Cardiac fibroblast (primary cell): ENCODE measurements around the gene HOXD8.

Experiments
- DNase-seq, 2 donors: peaks; one replicate each; pipeline versions ENCODE4 v3.0.0 to v3.0.0-alpha.2; 2010; ENCODE audit warnings: low read depth in 2 of 2
- H3K4me3 ChIP-seq, 2 donors: replicated peaks in 1 of 2; 1 replicate in 1 of 2; 2 replicates in 1 of 2; pipeline ENCODE4 v1.5.1; 2011; ENCODE audit warnings: low read depth in 2 of 2, low read length in 2 of 2, mild to moderate bottlenecking in 2 of 2, moderate library complexity in 1 of 2
- TF ChIP-seq, protein P1 (sequence below): IDR thresholded peaks from one replicate; pipeline ENCODE4 v1.5.1; 2011; ENCODE audit warnings: low read depth, mild to moderate bottlenecking, low read length, inconsistent platforms

HOXD8 gene

DNA sequence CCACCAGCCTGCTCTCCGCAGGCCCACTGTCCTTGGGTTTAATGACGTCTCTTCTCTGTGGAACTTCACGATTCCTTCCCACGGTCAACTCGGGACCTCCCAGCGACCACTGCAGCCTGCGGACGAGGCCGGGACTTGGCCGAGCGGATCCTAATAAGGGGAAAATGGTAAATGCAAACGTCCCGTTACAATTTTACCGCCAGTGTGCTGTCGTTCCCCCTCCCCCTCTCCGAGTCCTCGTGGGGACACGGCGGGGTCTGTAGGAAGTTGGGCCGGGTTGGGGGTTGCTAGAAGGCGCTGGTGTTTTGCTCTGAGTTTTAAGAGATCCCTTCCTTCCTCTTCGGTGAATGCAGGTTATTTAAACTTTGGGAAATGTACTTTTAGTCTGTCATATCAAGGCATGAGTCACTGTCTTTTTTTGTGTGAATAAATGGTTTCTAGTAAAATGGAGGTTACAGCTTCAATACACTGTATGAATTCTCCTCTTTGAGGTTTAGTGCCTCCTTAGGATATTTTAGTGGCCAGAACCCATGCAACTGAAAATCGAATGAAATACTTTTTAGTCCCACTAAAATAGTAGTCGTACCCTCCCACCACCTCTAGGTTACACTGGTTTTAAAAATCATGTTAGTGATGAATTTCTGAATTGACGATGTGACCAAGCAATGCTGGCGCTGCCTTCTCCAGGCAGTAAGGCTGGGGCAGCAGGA lies 20.2 kb upstream of the HOXD8 start:
- TF ChIP-seq, protein P1, sequence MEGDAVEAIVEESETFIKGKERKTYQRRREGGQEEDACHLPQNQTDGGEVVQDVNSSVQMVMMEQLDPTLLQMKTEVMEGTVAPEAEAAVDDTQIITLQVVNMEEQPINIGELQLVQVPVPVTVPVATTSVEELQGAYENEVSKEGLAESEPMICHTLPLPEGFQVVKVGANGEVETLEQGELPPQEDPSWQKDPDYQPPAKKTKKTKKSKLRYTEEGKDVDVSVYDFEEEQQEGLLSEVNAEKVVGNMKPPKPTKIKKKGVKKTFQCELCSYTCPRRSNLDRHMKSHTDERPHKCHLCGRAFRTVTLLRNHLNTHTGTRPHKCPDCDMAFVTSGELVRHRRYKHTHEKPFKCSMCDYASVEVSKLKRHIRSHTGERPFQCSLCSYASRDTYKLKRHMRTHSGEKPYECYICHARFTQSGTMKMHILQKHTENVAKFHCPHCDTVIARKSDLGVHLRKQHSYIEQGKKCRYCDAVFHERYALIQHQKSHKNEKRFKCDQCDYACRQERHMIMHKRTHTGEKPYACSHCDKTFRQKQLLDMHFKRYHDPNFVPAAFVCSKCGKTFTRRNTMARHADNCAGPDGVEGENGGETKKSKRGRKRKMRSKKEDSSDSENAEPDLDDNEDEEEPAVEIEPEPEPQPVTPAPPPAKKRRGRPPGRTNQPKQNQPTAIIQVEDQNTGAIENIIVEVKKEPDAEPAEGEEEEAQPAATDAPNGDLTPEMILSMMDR, result no peak
- no peak for DNase-seq

DNA sequence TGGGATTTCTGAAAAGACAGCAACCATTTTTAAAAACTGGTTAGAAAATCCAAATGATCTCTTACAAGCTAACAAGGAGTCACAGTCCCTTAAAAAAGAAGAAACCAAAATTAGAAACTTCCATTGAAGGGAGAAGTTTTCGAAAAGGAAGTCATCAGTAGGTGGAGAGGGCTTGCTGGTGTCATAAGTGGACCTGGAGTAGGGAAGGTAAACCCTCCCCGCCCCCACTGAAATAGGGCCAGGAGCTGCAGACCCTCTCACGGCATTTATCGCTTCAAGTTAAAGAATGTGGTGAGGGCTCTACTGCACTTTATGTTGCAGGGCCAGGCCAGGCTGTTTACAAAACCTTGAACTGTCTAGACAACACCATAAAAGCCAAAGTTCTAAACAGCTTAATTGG lies 19.6 kb upstream of the HOXD8 start:
- no peak overlapping the region for H3K4me3 ChIP-seq
- no peak for DNase-seq
- TF ChIP-seq, protein P1, result no peak

More for the DNA sequence above, 20.2 kb upstream of the HOXD8 start:
- no peak overlapping the region for H3K4me3 ChIP-seq

DNA sequence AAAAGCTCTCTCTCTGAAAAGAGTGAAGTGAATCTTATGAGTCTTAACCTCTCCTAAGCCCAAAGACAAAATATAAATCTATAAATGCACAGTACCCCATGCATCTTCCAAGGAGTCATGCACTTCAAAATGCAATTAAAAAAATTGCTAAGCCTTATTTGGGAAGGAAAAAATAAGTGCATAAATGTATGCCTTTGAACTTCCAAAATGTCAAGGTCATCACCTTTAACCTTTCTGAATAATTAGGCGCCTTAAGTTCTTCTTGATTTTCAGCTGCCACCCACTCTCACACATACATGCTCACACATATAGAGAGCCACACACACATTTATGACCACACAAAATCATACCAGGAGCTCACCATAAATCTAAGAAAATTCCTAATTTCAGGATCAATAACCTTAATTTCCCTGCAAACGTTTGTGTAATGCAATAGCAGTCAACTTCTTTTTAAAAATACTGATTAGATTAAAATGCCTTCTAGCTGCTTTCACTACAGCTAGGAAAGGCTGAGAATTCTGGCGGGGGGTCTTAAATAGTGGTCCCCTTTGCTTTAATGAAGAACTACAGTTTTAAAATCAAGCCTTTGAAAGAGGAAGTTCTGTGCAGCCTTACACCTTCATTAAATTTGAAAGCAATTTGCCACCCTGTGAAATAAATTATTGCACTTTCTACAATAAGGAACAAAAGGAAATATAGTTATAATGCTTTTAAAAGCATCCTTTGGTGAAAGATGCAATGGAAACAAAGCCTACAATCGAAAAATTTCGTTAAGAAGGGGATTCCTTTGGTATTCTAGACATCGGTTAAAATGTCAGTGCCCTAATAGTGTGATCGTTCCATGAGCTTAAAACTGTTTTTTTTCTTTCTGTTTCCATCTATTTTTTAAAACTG lies 18.8 kb upstream of the HOXD8 start:
- TF ChIP-seq, protein P1, result no peak
- H3K4me3 ChIP-seq, result no peak overlapping the region
- DNase-seq, result no peak

DNA sequence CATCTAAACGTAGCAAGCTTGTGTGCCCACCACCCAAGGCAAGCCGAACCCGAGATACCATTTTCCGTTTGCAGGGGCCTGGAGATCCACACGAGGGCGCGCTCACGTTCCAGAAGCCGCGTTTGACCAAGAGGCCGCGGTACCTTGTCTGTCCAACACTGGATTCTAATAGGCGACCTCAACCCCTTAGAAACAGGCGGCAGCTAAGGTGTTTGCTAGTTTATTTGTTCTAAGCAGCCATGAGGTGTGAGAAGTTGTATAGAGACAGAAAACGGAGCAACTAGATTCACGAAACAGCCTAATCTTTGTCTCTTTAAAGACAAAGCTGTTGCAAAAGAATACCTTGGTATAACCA lies 18.2 kb upstream of the HOXD8 start:
- H3K4me3 ChIP-seq, result no peak overlapping the region
- TF ChIP-seq, protein P1, result peak; percentile 57
- peak; percentile 36 to 47 for DNase-seq

DNA sequence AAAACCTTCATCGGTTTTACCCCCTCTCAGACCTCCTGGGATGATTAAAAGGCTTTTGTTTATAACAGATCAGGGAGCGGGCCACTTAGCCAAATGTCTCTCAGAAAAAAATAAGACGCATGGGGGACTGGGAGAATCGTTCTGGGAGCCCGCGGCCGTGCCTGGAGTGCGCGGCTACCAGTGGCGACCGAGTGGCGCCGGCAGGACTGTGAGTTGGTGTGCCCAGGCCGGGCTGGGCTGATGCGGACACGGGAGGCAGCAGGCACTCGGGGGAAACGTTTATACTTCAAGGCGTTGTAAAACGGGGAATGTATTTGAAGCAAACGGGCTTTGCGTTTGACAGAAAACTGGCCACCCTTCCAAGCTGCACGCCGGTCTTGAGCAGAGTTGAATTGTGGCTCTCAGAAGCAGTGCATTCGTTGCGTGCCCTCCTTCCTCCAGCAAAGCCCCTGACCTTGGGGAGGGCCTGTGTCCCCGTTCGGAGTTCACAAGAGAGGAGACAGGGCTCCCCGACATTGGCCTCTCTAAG lies 17.6 kb upstream of the HOXD8 start:
- TF ChIP-seq, protein P1, result no peak
- no peak overlapping the region for H3K4me3 ChIP-seq
- DNase-seq, result no peak

DNA sequence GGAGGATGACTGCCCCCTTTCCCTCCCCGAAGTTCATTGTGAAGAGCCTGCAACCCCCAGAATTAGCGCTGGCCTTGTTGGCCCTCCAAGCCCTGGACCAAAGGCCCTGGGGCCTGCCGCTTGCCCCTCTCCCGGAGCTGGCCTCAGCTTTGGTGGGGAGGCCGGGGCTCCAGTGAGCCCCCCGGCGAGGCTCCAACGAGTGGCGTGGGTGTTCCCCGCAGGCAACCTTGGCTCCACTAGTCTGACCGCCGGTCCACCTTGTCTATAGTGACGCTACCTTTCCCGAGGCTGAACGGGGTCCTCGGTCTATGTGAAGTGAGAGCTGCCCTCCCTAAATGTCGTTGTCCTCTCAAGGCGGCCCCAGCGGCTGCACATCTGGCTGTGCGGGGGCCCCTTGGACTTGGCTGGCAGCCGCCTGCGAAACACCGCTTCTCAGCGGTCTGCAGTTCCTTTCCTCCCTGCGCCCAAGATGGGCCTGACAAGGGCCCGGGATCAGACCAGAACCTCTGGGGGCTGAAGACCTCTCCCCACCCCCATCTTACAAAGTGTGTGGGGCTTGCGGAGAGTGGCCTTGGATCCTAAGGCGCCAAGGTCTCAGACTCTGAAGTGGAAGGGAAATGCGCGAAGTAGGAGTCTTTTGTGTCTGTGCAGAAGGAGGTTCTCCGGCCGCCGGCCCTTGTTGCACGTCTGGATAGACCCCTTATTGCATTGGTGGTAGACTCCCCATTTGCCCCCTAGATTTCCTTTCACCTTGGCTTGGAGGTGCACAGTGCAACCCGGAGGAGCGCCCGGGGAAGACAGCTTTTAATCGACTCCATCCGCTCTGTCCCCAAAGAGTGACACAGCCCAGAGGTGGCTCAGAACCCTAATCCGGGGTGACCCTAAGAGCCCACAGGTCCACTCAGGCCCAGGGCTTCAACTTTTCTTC lies 16.9 kb upstream of the HOXD8 start:
- no peak overlapping the region for H3K4me3 ChIP-seq
- TF ChIP-seq, protein P1, result no peak
- DNase-seq, result no peak
